Stimulated activated CD8-positive, alpha-beta memory T cell treated with anti-CD3 and anti-CD28 coated beads, Interleukin-7, amount 100 ng/mL, for 1 hour (primary cell): ENCODE results near the gene LYPD1.

Source experiments
- DNase-seq, 2 donors: peaks; one replicate each; pipeline ENCODE4 v3.0.0-alpha.2; 2020; ENCODE audit warnings: low read depth in 2 of 2

LYPD1 gene

DNA sequence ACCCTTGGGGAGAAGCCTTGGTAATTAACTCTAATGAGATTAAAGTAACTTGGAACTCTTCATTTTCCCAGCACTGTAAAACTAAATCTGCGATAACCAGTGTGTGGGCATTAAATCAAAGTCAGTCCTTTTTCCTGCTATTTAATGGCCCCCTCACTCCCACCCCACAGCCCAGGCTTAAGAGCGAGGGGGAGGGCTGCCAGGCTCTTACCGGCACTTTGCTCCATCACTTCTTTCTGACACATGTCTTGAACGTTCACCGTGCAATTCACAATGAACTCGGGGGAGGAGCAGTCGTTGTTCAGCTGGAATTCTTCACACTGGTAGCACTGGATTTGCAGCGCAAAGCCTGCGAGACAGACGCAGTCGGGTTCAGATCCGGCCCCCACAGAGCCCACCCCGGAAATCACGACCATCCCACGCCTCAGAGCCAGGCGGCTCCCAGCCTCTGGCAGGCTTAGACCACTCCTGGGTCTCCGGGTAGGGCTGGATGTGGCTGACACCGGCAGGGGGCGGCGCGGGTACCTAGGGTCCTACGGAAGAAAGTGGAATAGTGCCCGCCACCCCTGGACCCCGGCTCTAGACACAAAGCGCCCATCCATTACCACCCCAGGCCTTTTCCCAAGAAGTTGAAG, 1.7 kb downstream of the LYPD1 start:
- DNase-seq: no peak

- no peak for DNase-seq
Observed at GRCh38 chr2:132667706-132668105, 2.3 kb downstream of the LYPD1 start.

DNA sequence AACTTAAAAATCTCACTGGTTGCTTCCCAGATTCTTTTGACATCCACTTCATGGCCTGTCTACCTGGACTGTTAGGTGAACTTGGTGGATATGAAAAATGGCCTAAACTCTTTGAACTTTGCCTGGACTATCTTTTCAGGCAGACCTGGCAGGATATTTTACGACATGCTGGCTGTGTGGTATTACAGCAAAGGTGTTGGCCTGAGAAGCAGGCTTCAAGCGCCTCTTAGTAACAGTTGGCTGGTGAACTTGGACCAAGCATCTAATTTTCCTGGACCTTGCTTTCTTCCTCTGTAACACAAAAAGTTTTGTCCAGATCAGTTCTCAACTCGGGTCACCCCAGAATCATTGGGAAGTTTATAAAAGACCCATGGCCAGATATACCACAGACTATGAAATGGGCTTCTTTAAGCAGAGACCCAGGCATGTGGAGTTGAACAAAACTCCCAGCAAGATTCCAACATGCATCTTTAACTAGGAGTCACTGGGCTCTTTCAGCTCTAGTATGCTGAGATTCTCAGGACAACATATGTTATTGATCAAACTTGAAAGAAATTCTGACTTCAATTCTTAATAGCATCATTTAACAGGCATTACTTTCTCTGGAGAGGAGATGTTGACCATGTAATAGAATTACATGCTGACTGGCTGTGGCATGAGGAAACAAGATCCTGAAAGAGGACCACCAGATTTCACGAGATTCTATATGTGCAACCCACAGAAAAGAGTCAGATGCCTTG, 4.4 kb downstream of the LYPD1 start:
- no peak for DNase-seq

DNA sequence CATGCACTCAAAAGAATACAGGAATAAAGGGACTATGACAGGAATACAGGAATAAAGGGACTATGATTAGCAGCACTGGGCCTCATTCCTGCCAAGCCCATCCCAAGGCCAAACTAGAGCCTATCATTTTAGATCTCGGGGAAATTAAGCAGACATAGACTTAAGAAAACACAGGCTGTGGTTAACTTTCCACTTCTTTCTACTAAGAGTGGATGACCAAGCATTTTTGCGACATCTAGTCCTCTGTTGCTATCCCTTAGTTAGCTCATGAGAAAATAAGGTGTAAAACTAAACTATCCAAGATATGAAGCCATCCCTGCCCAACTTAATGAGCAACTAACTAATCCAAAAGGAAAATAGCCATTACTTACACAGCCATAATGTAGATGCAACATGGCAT, 5.9 kb downstream of the LYPD1 start:
- DNase-seq: no peak

- no peak for DNase-seq
Observed at GRCh38 chr2:132662732-132663131, 7.3 kb downstream of the LYPD1 start.

DNA sequence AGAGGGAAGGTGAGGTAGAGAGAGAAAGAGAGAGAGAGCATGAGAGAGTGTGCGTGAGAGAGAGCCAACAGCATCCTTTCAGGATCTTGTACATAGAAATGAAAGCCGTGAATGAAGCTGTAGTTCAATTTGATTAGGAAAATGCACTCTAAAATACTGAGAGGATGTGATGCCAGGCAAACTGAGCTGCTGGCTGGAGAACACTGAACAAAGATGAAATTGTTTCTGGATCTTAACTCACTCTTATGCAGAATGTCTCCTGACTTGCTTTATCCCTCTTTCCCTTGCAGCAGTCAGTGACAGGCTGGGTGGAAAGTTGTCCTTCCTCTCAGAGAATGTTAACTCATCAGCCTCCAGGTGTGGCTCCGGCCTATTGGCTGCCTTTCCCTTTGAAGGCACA, 10.7 kb downstream of the LYPD1 start:
- DNase-seq: no peak

DNA sequence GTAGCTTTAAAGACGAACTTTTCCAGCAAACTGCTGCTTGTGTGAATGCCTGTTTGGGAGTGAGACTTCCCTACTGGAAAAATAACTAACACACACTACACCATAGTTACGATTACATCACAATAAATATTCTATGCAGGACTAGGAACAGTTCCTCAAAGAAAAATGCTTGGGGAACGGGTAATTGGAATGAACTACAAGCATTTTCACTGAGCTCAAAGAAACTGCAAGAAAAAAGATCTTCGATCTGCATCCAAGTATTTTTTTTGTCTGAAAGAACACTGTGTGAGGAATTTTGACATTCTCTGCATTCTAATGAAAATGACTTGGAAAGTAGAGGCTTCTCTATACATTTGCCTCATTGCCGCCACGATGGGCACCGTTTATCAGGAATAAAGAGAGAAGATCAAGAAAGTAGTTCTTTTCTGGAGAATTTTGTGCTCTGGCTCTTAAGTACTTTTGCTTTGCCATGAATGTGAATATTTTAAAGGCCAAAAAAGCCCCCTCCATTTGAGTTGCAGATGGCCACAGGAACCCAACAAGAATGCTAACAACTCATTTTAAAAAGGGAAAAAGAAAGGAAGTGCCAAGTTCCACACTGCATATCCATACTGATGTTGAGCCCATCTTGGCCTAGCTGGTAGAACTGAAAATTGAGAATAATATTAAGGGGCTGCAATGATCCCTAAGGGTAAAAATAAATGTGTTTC, 13.6 kb downstream of the LYPD1 start:
- no peak for DNase-seq

DNA sequence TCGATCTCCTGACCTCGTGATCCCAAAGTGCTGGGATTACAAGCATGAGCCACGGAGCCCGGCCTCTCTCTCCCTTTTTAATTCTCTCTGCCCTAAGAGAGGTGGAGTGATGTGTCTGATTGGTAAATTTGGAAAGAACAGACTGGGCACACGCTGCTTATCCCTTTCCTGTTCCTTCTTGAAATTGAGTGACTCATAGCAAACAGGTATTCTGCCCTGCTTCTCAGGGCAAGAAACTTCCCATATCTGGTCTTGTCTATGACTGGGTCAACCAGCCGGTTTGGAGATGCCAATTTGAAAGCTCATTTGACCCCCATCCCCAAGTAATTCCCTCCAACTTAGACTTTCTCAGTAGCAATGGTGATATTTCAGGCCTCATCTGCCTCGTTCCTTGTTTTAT, 15.0 kb downstream of the LYPD1 start:
- DNase-seq: no peak

DNA sequence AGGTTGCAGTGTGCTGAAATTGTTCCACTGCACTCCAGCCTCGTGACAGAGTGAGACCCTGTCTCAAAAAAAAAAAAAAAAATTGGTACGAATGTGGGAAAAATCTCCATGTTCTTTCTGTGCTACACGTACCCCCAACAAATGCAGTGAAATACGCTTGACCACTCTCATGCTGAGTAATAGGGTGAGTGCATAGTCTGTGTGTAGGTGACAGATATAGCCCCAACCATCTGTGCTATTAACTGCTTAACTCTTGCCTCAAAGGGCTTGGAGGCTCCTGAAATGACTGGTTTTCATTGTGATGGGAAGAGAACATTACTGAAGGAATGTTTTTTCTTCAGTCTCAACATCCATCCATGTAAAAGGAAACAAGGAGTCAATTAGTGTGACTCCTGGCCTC, 15.7 kb downstream of the LYPD1 start:
- DNase-seq: no peak

DNA sequence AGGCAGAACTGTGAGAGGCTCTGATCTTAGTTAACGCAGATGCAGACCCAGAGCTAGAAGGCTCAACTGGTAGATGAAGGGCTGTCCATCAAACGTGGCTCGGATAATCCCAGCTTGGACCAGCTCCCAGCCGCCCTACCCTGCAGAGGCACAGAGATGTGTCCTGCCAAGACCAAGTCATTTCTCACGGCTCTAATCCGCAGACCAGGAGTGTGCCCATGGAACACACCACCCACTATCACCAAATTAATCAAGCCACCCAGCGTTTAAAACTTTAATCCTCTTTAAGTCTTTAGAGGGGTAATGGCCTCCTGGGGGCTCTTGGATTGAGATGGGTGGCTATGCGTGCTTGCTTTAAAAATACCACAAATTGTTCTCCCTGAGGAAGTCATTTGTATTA, 17.5 kb downstream of the LYPD1 start:
- DNase-seq: no peak

DNA sequence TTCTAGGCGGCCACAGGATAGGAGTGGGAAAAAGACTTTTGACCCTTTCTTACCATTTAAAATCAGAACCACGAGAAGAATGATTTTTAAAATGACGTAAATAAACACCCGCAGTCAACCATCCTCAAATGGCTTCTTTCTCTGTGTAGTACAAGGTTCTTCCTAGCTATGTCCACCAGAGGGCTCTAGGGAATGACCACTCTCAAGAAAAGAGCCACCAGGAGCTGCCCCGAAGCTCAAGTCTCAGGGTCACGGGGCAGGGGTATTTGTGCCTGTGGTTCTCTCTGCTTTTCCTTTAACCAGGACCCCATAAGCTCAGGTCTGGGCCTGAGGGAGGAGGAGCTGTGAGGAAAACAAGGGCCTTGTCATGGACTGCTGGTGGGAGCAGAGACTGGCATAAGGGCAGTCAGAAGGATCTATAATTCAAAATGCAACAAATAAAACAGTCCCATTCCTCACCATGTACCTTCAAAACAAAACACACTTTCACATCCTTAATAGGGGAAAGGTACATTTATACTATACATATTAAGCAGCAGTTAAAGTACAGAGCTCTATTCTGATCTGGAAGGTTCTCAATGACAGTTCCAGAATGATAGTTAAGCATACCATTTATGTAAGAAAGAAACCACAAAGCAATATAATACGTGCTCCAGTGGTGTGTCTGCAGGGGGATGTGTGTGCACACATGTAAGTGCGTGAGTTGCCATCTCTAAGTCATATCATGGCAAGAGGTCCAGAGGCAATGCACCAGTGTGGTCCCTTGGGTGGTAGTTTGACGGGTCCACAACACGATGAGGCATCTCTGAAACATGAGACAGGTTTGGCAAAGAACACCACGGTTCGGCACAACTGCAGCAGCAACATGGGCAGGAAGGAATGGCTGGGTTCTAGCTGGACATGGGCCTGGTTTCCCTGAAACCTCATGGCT, 18.6 kb downstream of the LYPD1 start:
- no peak for DNase-seq

- no peak for DNase-seq
Observed at GRCh38 chr2:132646540-132647108, 23.4 kb downstream of the LYPD1 start.

DNA sequence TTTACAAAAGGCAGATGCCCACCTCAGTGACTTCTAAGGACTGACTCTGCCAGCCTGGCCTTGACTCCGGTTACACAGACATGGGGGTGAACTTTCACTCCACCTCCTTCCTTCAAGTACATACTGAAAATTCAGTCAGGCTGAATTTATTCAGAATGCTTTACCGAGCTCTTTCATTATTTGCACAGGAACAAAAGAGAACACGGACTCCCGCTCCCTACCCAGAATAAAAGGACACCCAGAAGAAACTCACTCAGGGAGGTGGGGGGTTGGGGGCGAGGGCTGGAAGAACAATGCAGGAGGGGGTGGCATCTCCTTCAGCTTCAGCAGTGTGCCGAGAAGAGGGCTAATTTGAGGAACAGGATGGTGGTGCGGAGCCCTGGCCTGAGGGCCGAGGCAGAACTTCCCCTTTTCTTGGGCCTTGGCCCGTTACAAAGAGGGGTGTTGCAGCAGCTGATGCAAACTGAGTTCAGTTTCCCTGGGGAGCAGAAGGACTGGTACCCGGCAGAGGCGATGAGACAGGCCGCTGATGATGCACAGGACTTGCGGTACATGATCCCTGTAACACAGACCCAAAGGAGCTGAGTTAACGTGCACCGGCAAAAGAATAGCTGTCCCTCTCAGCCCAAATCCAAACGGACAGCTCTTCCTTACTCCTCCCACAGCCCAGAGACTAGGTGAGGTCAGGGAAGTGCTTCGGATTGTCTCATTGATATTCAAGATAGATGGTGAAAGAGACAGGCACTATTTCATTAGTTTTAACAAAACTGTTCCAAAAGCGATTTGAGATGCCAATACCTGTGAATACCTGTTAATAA, 24.1 kb downstream of the LYPD1 start:
- no peak for DNase-seq

DNA sequence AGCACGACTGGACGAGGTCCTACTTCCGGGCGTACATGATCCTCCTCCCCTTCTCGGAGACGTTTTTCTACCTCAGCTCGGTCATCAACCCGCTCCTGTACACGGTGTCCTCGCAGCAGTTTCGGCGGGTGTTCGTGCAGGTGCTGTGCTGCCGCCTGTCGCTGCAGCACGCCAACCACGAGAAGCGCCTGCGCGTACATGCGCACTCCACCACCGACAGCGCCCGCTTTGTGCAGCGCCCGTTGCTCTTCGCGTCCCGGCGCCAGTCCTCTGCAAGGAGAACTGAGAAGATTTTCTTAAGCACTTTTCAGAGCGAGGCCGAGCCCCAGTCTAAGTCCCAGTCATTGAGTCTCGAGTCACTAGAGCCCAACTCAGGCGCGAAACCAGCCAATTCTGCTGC, 24.8 kb downstream of the LYPD1 start:
- DNase-seq: no peak

- DNase-seq: no peak
Observed at GRCh38 chr2:132642415-132642814, 27.6 kb downstream of the LYPD1 start.

DNA sequence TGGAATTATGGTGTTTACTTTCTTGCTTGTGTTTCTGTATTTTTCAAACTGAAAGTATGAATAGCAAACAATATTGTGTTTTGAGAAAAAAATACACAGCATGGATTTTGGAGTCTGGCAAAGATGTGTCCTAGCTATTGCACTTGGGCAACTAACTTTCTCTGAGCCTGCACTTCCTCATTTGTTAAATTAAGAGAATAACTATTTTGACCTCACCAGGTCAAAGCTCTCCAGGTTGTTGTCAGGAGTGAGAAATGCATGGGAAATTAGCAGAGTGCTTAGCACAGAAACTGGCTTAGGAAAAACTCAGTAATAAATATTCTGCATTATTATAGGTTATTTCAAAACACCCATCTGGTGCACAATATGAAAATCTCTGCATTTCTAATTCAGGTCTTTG, 28.2 kb downstream of the LYPD1 start:
- no peak for DNase-seq

GRCh38 chr2:132640116-132640515, 29.9 kb downstream of the LYPD1 start:
- DNase-seq: no peak

DNA sequence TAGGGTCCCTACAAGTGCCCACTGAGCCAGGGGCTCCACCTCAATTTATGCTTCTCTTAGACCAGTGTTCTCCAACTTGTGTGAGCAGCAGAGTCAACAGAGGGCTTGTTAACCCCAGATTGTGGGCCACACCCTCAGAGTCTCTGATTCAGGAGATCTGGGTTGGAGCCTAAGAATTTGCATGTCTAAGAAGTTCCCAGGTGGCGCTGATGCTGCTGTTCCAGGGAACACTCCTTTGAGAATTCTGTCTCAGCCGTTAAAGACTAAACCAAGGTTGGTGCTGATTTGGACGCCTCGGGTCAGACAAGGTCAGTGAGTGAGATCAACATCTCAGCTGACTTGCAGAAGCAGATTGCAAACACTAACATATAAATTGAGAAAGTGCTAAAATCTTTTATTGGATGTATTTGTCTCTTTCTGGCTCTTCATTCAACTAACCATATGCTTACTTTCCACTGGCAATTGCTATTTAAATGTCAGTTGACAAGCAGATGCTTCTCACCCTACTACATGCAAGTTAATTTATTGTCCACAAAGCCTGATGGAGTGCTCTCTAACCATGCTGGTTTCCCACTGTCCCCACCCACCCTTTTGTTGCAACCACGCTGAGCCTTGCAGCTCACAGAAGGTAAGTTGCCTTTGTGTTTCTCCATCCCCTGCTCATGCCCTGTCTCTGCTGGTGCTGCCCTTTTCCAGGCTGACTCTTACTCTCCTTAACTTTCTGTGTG, 31.5 kb downstream of the LYPD1 start:
- no peak for DNase-seq

DNA sequence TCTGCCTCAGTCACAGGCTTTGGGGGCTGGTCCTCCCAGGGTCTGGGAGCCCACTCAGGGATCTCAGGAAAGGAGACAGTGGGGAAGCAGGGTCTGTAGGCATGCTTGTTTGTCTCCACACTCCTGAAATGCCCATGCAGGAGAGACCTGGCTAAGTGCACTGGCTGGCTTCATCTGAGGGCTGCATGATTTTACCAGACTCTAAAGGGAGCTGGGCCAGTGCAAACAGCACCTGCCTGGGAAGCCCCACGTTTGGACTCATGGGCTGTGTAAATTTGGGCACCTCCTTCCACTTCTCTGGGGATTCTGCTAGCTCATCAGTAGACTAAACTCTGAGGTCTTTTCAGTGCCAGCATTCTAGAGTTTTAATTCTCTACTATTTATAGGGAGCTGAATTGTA, 33.7 kb downstream of the LYPD1 start:
- no peak for DNase-seq

DNA sequence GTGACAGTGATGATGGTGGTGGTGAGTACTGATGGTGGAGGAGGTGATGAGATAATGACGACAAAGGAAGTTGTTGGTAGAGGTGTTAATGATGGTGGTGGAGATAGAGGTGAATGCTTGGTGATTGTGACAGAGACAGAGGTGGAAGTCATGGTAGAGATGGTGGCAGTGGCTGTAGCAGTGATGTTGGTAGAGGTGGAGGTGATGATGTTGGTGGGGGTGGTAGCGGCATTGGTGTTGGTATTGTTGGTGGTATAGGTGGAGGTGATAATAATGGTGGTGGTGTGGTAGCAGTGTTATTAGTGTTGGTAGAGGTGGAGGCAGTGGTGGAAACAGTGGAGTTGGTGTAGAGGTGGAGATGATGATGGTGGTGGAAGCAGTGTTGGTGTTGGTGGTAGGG, 36.4 kb downstream of the LYPD1 start:
- DNase-seq: no peak
